B cell (primary cell): ENCODE measurements around the gene MYO1H. TPM values are rescaled to one million over a fixed set of nuclear protein-coding genes. Genes with fewer than 3 reads are reported as not detected.
"Not testable (repeated sequence)": the region's sequence is repeated elsewhere in the genome, so short reads cannot be mapped to it uniquely, and the experiment has no call there.

Source experiments
- ATAC-seq: fragments of 200-7000 bp; cut with Tn5 transposase; one replicate; pipeline ENCODE4 v1.10.0; 2021; ENCODE audit warnings: low read depth, mild to moderate bottlenecking, moderate number of reproducible peaks, moderate library complexity
- CTCF ChIA-PET: fragments of 350-600 bp; sonication (Branson Sonifier 250); formaldehyde crosslinking; loops from one replicate; lab custom pipeline; 2021; ENCODE audit warnings: antibody characterized with exemption, inconsistent platforms; lab: Charles Lee
- POLR2A ChIA-PET: fragments of 350-600 bp; sonication (Branson Sonifier 250); formaldehyde crosslinking; loops from one replicate; lab custom pipeline; 2021; ENCODE audit warnings: antibody characterized with exemption; lab: Charles Lee
- DNase-seq: peaks from one replicate; pipeline ENCODE4 v3.0.0; 2013
- H2AFZ ChIP-seq: 2 replicates; pipeline ENCODE4 v1.6.1; 2012; ENCODE audit warnings: mild to moderate bottlenecking, low read depth, low read length; ENCODE audit not compliant: insufficient read depth, poor library complexity, severe bottlenecking
- H3K27ac ChIP-seq, 2 donors: 1 replicate in 1 of 2; 2 replicates in 1 of 2; pipeline ENCODE4 v1.5.1; 2012 to 2013; ENCODE audit warnings: low read length in 2 of 2, mild to moderate bottlenecking in 2 of 2, moderate library complexity in 1 of 2
- H3K27me3 ChIP-seq, 4 experiments: fragments of 200-600 bp in 1 of 4; sonication (generic) in 1 of 4; replicated peaks in 1 of 4; 1 replicate in 2 of 4; 2 replicates in 2 of 4; pipeline versions ENCODE4 v1.6.1 to v1.7.0; 2013 to 2016; ENCODE audit warnings: low read length in 3 of 4, mild to moderate bottlenecking in 2 of 4, mixed read lengths in 1 of 4, moderate library complexity in 1 of 4; ENCODE audit not compliant: insufficient read depth in 4 of 4, control insufficient read depth in 3 of 4; ENCODE audit errors: control extremely low read depth in 1 of 4
- H3K36me3 ChIP-seq, 2 experiments: replicated peaks in 1 of 2; 1 replicate in 1 of 2; 2 replicates in 1 of 2; pipeline versions ENCODE4 v1.6.1 to v1.7.1; 2013; ENCODE audit warnings: low read length in 1 of 2; ENCODE audit not compliant: insufficient read depth in 2 of 2, control insufficient read depth in 1 of 2; ENCODE audit errors: control extremely low read depth in 1 of 2, extremely low read depth in 1 of 2
- H3K4me1 ChIP-seq, 2 donors: fragments of 200-600 bp in 1 of 2; sonication (generic) in 1 of 2; 1 replicate in 1 of 2; 2 replicates in 1 of 2; pipeline versions ENCODE4 v1.5.1 to v1.6.1; 2013 to 2017; ENCODE audit warnings: low read length in 2 of 2; ENCODE audit not compliant: control insufficient read depth in 2 of 2, insufficient read depth in 2 of 2
- H3K4me2 ChIP-seq: replicated peaks from 2 replicates; pipeline ENCODE3; 2012; ENCODE audit warnings: mild to moderate bottlenecking, low read depth, low read length; ENCODE audit not compliant: poor library complexity, severe bottlenecking
- H3K4me3 ChIP-seq, 5 experiments: fragments of 200-600 bp in 1 of 5; sonication (generic) in 1 of 5; 1 replicate in 3 of 5; 2 replicates in 2 of 5; pipeline versions ENCODE4 v1.5.1 to v1.7.0; 2011 to 2016; ENCODE audit warnings: low read length in 4 of 5, mild to moderate bottlenecking in 4 of 5, low read depth in 2 of 5, control low read depth in 1 of 5, moderate library complexity in 1 of 5; ENCODE audit not compliant: insufficient read depth in 1 of 5; ENCODE audit errors: control extremely low read depth in 1 of 5, extremely low read depth in 1 of 5
- H3K79me2 ChIP-seq: fragments of 200-600 bp; sonication (generic); one replicate; pipeline ENCODE4 v1.6.0; 2016; ENCODE audit warnings: low read length; ENCODE audit not compliant: control insufficient read depth, insufficient read depth
- H3K9ac ChIP-seq: fragments of 200-600 bp; sonication (generic); 2 replicates; pipeline ENCODE4 v1.6.1; 2017; ENCODE audit warnings: mild to moderate bottlenecking, low read length, moderate library complexity
- H3K9me3 ChIP-seq, 3 donors: one replicate each; pipeline versions ENCODE4 v1.6.1 to v1.7.1; 2013; ENCODE audit warnings: low read length in 2 of 3; ENCODE audit not compliant: control insufficient read depth in 2 of 3, insufficient read depth in 1 of 3; ENCODE audit errors: control extremely low read depth in 1 of 3
- H4K20me1 ChIP-seq: 2 replicates; pipeline ENCODE4 v1.6.0; 2012; ENCODE audit warnings: mild to moderate bottlenecking, low read length; ENCODE audit not compliant: insufficient read depth, control insufficient read depth, poor library complexity, severe bottlenecking
- H3K27ac Mint-ChIP-seq: one replicate; pipeline ENCODE4 v1.8.0; 2021; ENCODE audit warnings: mixed read lengths
- H3K27me3 Mint-ChIP-seq: one replicate; pipeline ENCODE4 v1.8.0; 2021; ENCODE audit warnings: mixed read lengths
- H3K4me1 Mint-ChIP-seq: one replicate; pipeline ENCODE4 v1.8.0; 2021; ENCODE audit warnings: mixed read lengths
- H3K4me3 Mint-ChIP-seq: one replicate; pipeline ENCODE4 v1.8.0; 2021; ENCODE audit warnings: mixed read lengths
- H3K9me3 Mint-ChIP-seq: one replicate; pipeline ENCODE4 v1.8.0; 2022; ENCODE audit warnings: mixed read lengths; ENCODE audit not compliant: insufficient read depth
- CTCF ChIP-seq: fragments of 200-600 bp; IDR thresholded peaks from one replicate; pipeline ENCODE4 v1.8.0; 2022; ENCODE audit warnings: antibody characterized with exemption, mild to moderate bottlenecking
- EZH2 ChIP-seq: IDR thresholded peaks from 2 replicates; pipeline ENCODE4 v1.6.1; 2012; ENCODE audit warnings: borderline replicate concordance, low read depth, mild to moderate bottlenecking, moderate library complexity, low read length; ENCODE audit not compliant: insufficient read depth, poor library complexity, severe bottlenecking
- WGBS: methylation state at CpG from one replicate; pipeline ENCODE4 v1.1.5; 2013; ENCODE audit warnings: missing lambda C conversion rate; ENCODE audit not compliant: insufficient coverage; 5-methylcytosine and 5-hydroxymethylcytosine counted together
- intact Hi-C: fragments of 100-400 bp; cut with micrococcal nuclease; formaldehyde crosslinking; loops from one replicate; pipeline ENCODE4 v1.10.0; 2022
- polyA plus RNA-seq: library from polyadenylated mRNA; depleted of rRNA; stranded (reverse); fragments of >200 nt; gene quantifications from 2 replicates; pipeline ENCODE4 v1.2.3, GENCODE V29; 2012
- total RNA-seq, 2 donors: library from RNA; stranded (reverse); fragments of 120-200 nt in 1 of 2; gene quantifications; 1 replicate in 1 of 2; 2 replicates in 1 of 2; pipeline versions ENCODE4 v1.2.3 to v1.2.4, GENCODE V29; 2013 to 2022

The MYO1H gene
- total and polyA plus RNA-seq, 2 donors (not counting 1 experiment from before 2014, with no cell fraction given): not detected

- Histone ChIP-seq H3K27me3 (peaks cover 0 to 47% (median 19%) of the 10 kb centered on the region in 4 experiments), H3K4me2 (peak overlapping the region; percentile 77), H3K9ac (peak overlapping the region; percentile 35), H3K36me3 (no peaks in the 10 kb centered on the region), H2AFZ (peak overlapping the region; percentile 34), H3K79me2 (no peaks in the 10 kb centered on the region), H3K27ac (no peak overlapping the region), H4K20me1 (no peaks in the 10 kb centered on the region), H3K4me1 (peaks cover 12 to 16% of the 10 kb centered on the region in 2 donors), H3K4me3 (peak overlapping the region in 4 of 5 experiments; percentile 12 to 36 (median 24)), H3K9me3 (no peaks in the 10 kb centered on the region)
- TF ChIP-seq CTCF: no peak
- peak; percentile 40 for TF ChIP-seq EZH2
- ATAC-seq (no peak), DNase-seq (peak; percentile 18)
- Mint-ChIP-seq H3K9me3 (no peaks in the 10 kb centered on the region), H3K27me3 (peaks cover 67% of the 10 kb centered on the region), H3K4me1 (peaks cover 15% of the 10 kb centered on the region), H3K4me3 (peak overlapping the region; percentile 82), H3K27ac (no peak overlapping the region)
- intact Hi-C loops: no loop called here
- under 1% methylated on average over 28 of the region's 33 CpGs for WGBS
- POLR2A ChIA-PET: no interaction called here
- CTCF ChIA-PET: interaction anchor here (0.7 kb wide), 1 partner anchor 89 kb away, joined by 3 read pairs; no protein-coding TSS in a partner anchor
Observed at GRCh38 chr12:109310247-109311125, 37.2 kb upstream of the MYO1H start.

GRCh38 chr12:109321294-109321693, 26.4 kb upstream of the MYO1H start:
- CTCF ChIA-PET: interaction anchor here (1.1 kb wide), 1 partner anchor 205 kb away, joined by 3 read pairs; the partner anchor contains the start of gene ACACB
- H3K9me3 ChIP-seq, H3K27me3 ChIP-seq, H2AFZ ChIP-seq, H3K4me3 Mint-ChIP-seq, intact Hi-C loops, DNase-seq, H3K9ac ChIP-seq, H3K27ac ChIP-seq, H3K9me3 Mint-ChIP-seq, ATAC-seq, H3K4me2 ChIP-seq, POLR2A ChIA-PET, H3K79me2 ChIP-seq, H3K4me1 ChIP-seq, H3K4me1 Mint-ChIP-seq, H3K36me3 ChIP-seq, H4K20me1 ChIP-seq, H3K27ac Mint-ChIP-seq, H3K4me3 ChIP-seq: not testable (repeated sequence)
- 71% methylated on average over 1 of the region's 8 CpGs for WGBS
- peaks cover 29% of the 10 kb centered on the region for H3K27me3 Mint-ChIP-seq
